Measurements from ENCODE around the gene TMEM233.
"Not testable (repeated sequence)": the region's sequence is repeated elsewhere in the genome, so short reads cannot be mapped to it uniquely, and the experiment has no call there.

TMEM233 gene

GRCh38 chr12:119613319-119613936 is 19.9 kb downstream of the TMEM233 start:
- DNase-seq: no peak

GRCh38 chr12:119614705-119615104 is 21.1 kb downstream of the TMEM233 start:
- DNase-seq: no peak

GRCh38 chr12:119615518-119616475 is 22.2 kb downstream of the TMEM233 start:
- DNase-seq: no peak

- DNase-seq: not testable (repeated sequence)
Observed at GRCh38 chr12:119618328-119618896, 24.8 kb downstream of the TMEM233 start.

- DNase-seq: no peak
Observed at GRCh38 chr12:119620490-119620889, 26.9 kb downstream of the TMEM233 start.

DNA sequence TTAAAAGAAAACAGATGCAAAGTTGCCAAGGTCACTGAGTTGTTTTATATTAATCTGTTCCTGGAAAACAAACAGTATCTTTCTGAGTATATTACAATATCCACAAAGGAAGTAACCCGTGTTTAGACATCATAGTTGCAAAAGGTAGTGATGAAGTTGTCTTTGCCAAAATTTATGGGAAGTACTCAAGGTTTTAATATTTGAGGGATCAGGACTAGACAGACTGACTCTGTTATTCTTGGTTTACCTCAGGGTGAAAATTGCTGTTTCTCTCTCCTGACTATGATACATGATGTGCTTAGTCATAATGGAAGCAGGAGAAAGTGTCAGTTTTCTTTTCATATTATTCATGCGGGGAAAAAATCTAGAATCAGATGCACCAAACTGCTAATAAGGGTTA is 28.3 kb downstream of the TMEM233 start:
- no peak for DNase-seq

DNA sequence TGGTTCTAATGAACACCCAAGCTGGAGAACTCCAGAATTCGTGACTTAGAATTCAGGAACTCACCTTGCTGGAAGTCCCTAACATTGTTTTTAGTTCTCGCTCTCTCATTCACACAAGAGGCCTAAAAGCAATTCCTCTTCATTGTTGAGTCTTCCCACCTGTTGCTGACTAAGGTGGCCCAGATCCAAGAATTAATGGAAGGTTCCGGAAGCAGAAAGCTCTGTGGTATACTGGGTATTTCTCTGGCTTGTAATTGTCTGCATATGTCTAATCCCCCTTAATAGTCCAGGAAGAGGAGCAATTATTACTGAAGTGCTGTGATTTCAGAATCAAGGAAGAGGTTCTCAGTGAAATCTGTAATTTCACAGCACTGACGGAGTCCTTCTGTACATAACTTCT is 31.4 kb downstream of the TMEM233 start:
- no peak for DNase-seq

DNA sequence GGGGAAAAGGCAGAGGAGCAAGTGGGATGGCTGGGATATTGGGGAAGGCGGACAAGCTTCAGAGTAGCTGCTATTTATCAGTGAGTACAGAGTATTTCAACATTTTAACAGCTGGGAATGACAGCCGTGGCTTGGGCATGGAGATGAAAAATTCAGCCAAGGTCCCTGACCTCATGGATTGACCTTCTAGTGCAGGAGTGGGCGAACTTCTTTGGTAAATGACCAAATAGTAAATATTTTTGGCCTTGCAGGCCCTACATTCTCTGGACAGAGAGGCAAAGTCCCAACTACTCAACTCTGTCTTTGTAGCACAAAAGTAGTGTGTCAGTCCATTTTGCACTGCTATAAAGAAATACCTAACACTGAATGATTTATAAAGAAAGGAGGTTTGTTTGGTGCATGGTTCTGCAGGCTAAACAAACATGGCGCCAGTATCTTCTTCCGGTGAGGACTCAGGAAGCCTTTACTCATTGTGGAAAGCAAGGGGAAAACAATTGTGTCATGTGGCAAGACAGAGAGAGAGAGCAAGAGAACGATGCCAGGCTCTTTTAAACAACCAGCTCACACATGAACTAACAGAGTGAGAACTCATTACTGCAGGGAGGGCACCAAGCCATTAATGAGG is 33.6 kb downstream of the TMEM233 start:
- DNase-seq: no peak

GRCh38 chr12:119627686-119628085 is 34.1 kb downstream of the TMEM233 start:
- no peak for DNase-seq

DNA sequence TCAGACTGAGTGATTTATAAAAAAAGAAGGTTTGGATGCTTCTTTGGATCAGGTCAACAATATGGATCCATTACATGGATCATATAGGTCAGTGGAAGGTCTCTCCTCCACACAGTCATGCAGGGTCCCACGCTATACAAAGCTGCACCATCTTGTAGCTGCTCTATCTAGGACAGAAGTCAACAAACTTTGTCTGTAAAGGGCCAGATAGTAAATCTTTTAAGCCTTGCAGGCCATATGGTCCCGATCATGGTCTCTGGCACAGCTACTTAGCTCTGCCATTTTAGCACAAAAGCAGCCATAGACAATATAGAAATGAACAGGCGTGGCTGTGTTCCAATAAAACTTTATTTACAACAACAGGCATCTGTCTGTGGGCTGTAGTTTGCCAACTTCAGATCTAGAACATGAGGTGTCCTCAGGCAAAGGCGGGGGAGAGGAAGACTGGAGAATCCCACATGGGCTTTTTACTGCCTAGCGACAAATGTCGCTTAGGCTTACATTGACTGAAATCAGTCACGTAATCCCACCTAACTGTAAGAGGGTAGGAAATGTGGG is 36.7 kb downstream of the TMEM233 start:
- no peak for DNase-seq

DNA sequence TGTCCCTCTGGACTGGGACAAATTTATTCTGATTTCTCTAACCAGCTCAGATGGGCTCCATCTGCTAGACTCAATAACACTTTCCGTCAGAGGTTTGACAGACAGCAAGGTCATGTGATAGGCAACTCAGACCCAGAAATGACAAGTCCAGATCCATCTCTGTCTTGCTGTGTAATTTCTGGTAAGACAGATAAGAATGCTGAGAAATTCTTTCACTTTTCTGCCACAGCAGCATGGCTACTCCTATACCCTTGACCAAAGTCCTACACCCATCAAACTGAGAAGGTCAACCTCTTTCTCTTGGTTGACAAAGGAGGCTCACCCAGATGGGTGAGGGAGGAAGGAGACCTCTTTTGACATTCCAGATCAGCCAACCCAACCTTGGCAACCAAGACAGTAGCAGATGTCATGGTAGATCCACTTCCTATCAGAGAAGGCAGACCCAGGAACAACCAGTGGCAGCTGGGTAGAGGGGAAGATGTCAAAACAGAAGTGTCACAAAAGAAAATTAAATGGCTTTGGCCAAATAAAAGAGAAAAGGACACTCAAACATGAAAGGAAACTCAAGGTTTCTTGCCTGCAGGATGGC is 37.5 kb downstream of the TMEM233 start:
- DNase-seq: no peak

DNA sequence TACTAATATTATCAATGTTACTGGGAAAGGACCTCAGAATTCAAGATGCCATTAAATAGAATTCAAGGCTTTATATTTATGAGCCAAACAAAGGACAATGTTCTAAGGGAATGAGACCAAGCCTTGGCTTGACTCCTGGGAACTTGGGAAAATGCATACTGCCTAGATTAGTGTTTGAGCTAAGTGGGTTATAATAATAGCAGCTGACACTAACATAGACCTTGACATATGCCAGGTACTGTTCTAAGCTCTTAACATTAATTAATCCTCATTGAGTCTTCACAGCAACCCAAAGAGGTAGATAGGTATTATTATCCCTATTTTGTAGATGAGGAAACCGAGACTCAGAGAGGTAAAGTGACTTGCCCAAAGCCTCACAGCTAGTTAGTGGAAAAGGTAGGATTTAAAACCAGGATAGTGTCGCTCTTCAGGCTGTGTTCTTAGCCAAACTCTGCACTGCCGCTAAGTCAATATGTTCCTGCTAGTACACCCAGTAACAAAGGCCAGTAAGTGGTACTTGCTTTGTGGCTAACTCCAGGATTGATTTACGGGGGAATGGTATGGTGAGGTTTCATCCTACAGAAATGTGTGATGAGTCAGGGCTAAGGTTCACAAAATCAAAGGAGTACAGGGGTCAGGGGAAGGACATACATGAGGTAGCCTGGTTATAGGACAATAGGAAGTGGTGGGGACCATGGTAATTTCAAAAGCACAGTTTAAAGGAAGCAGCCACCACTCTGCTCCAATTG is 38.5 kb downstream of the TMEM233 start:
- no peak for DNase-seq

DNA sequence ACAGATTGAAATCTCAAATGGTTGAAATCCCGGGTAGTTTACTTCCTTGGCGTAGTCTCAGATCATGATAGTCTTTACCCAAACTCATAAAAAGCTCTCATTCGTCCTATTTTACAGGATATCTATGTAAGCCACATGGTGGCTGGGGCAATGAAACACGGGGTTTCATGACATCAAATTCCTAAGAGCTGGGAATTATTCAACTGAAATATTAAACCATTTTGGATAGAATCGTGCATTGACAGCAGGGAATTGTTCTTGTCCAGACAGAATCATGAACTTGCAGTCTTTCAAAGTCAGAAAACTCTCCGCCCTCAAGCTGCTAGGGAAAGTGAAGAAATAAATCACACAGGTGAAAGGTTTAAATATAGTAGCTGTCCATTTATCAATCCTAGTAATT is 41.2 kb downstream of the TMEM233 start:
- DNase-seq: no peak

DNA sequence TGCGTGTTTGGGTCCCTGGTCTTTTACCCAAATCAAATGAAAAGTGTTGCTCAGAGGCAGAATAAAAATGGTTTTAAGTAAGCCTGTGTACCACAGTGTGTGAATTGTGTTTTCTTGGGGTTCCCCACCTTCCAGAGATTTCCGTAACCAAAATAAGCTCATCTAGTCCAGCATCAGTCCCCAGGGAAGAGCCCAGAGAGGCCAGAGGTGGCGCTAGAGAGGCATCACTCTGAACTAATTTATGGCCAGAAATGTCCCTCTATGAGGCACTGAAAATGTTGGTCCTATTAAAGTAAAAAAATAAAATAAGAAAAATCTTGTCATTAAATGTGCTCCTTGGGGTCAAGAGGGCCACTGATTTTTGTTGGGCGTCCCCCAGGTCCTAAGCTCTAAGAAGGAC is 49.4 kb downstream of the TMEM233 start:
- no peak for DNase-seq

DNA sequence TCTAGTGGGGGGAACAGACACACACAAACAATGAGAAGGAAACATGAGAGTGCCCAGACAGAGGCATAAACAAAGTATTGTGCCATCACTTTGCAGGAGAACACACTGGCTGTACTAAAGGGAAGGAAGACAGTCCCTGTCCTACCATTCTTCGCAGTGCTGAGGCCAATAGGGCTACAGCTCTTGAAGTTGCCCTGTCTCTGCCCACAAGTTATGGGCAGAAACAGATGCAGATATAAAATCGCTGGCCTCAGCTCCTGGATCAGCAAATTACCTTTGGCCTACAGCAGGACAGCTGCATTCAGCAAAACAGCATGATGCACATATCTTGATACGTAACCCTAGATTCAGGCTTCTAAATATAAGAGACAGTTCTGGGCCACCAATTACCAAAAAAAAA is 51.4 kb downstream of the TMEM233 start:
- DNase-seq: no peak

- DNase-seq: no peak
Observed at GRCh38 chr12:119645535-119646059, 52.0 kb downstream of the TMEM233 start.

DNA sequence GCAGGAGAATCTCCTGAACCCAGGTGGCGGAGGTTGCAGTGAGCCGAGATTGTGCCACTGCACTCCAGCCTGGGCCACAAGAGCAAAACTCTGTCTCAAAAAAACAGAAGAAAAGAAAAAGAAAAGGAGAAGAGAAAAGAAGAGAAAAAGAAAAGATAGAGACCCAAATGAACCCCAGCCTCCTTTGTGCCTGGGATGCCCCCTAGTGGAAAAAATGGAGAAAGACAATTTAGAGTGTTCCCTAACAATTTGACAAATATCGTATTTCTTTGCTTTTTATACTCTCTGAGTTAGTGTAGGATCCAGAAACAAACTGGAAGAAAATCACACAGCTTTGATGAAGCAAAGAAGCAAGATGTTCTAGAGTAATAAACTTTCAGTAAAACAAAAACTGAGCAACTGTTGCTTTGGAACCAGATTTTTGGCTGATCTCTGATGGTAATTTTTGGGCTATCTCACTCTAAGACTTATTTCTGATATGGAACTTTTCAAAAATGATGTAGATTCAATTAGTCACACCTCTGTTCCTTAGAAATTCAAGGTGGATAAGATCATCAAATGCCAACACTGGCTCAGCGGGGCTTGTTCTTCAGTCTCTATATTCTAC is 55.7 kb downstream of the TMEM233 start:
- DNase-seq: no peak

DNA sequence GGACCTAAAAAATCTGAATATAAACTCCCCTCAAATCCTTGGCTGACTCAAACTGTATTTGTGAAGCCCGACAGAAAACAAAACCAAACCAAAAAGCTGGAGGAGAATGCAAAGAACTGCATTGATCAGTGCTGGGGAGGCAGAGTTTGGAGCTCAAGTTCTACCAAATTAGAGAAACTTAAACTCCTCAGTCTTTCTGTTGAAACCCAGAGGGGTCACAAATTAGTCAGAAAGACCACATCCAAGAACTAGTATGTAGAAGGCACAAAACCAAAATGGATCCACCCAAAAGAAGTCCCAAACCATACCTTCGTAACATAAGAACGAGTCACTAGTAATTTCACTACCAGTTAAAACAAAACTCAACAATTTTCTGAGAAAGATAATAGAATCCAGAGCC is 59.1 kb downstream of the TMEM233 start:
- no peak for DNase-seq

- not testable (repeated sequence) for DNase-seq
Observed at GRCh38 chr12:119657001-119657400, 63.4 kb downstream of the TMEM233 start.

GRCh38 chr12:119658166-119658565 is 64.6 kb downstream of the TMEM233 start:
- DNase-seq: not testable (repeated sequence)
